Osteoblast (primary cell): ENCODE data around the gene INAFM2. TPM values are rescaled to one million over a fixed set of nuclear protein-coding genes. Genes with fewer than 3 reads are reported as not detected.

Experiments used
- DNase-seq: peaks from one replicate; pipeline ENCODE4 v3.0.0; 2011; ENCODE audit warnings: low spot score, mixed read lengths; ENCODE audit not compliant: insufficient read length; ENCODE audit errors: missing footprints
- H2AFZ ChIP-seq: 2 replicates; pipeline ENCODE4 v1.6.0; 2011; ENCODE audit warnings: mild to moderate bottlenecking, low read length
- H3K27ac ChIP-seq: 2 replicates; pipeline ENCODE4 v1.5.1; 2011; ENCODE audit warnings: mild to moderate bottlenecking, low read depth, low read length, moderate library complexity
- H3K27me3 ChIP-seq: 2 replicates; pipeline ENCODE4 v1.6.0; 2012; ENCODE audit warnings: mild to moderate bottlenecking, control low read depth, inconsistent platforms, low read length, moderate library complexity; ENCODE audit not compliant: insufficient read depth
- H3K36me3 ChIP-seq: 2 replicates; pipeline ENCODE4 v1.5.1; 2011; ENCODE audit warnings: mild to moderate bottlenecking, low read length, control low read depth, moderate library complexity; ENCODE audit not compliant: insufficient read depth
- H3K4me1 ChIP-seq: 2 replicates; pipeline ENCODE4 v1.5.1; 2011; ENCODE audit warnings: mild to moderate bottlenecking, low read length, control low read depth, moderate library complexity; ENCODE audit not compliant: insufficient read depth
- H3K4me2 ChIP-seq: 2 replicates; pipeline ENCODE4 v1.6.0; 2011; ENCODE audit warnings: mild to moderate bottlenecking, low read length; ENCODE audit not compliant: insufficient read depth
- H3K4me3 ChIP-seq: fragments of 200-600 bp; sonication (generic); 3 replicates; pipeline ENCODE4 v1.5.1; 2012; ENCODE audit warnings: mild to moderate bottlenecking, low read length, inconsistent platforms; ENCODE audit not compliant: insufficient read depth
- H3K79me2 ChIP-seq: 2 replicates; pipeline ENCODE4 v1.6.0; 2012; ENCODE audit warnings: mild to moderate bottlenecking, low read length, control low read depth, inconsistent platforms; ENCODE audit not compliant: insufficient read depth
- H3K9me3 ChIP-seq: 2 replicates; pipeline ENCODE4 v1.5.1; 2011; ENCODE audit warnings: low read depth, low read length, control low read depth
- H4K20me1 ChIP-seq: 2 replicates; pipeline ENCODE4 v1.6.0; 2012; ENCODE audit warnings: mild to moderate bottlenecking, low read length, control low read depth; ENCODE audit not compliant: insufficient read depth
- CTCF ChIP-seq: IDR thresholded peaks from 2 replicates; pipeline ENCODE4 v1.5.1; 2011; ENCODE audit warnings: mild to moderate bottlenecking, low read depth, low read length, moderate library complexity; ENCODE audit errors: extremely low read depth
- total RNA-seq: library from RNA; depleted of rRNA; stranded (reverse); fragments of >200 nt; gene quantifications from 2 replicates; pipeline ENCODE4 v1.2.3, GENCODE V29; 2012

The INAFM2 gene
- total RNA-seq, 1 donor: 17.7 TPM

GRCh38 chr15:40358471-40359353 lies 35.2 kb downstream of the INAFM2 start:
- TF ChIP-seq CTCF: no peak
- Histone ChIP-seq H3K79me2 (no peaks in the 10 kb centered on the region), H3K4me1 (peaks cover 12% of the 10 kb centered on the region), H2AFZ (no peak overlapping the region), H3K27me3 (peaks cover 17% of the 10 kb centered on the region), H3K4me2 (peak overlapping the region; percentile 75), H4K20me1 (no peaks in the 10 kb centered on the region), H3K4me3 (peak overlapping the region; percentile 60), H3K36me3 (no peaks in the 10 kb centered on the region), H3K9me3 (no peaks in the 10 kb centered on the region), H3K27ac (no peak overlapping the region)
- DNase-seq: peak; percentile 74

GRCh38 chr15:40360015-40360414 lies 36.5 kb downstream of the INAFM2 start:
- Histone ChIP-seq H3K4me3 (no peak overlapping the region), H3K4me1 (peaks cover 4% of the 10 kb centered on the region), H3K79me2 (no peaks in the 10 kb centered on the region), H2AFZ (no peak overlapping the region), H3K36me3 (no peaks in the 10 kb centered on the region), H3K4me2 (no peak overlapping the region), H3K27me3 (peaks cover 19% of the 10 kb centered on the region), H3K27ac (no peak overlapping the region), H4K20me1 (no peaks in the 10 kb centered on the region), H3K9me3 (no peaks in the 10 kb centered on the region)
- DNase-seq: no peak
- no peak for TF ChIP-seq CTCF

- Histone ChIP-seq H3K36me3 (no peaks in the 10 kb centered on the region), H3K27ac (no peak overlapping the region), H3K9me3 (no peaks in the 10 kb centered on the region), H4K20me1 (no peaks in the 10 kb centered on the region), H3K4me3 (no peak overlapping the region), H3K27me3 (peaks cover 19% of the 10 kb centered on the region), H3K79me2 (no peaks in the 10 kb centered on the region), H2AFZ (no peak overlapping the region), H3K4me2 (no peak overlapping the region), H3K4me1 (peaks cover 4% of the 10 kb centered on the region)
- TF ChIP-seq CTCF: no peak
- peak; percentile 77 for DNase-seq
Observed at GRCh38 chr15:40361640-40362039, 38.1 kb downstream of the INAFM2 start.

GRCh38 chr15:40363611-40364010 lies 40.1 kb downstream of the INAFM2 start:
- DNase-seq: peak; percentile 71
- no peak overlapping the region for H3K4me3 ChIP-seq
- no peak overlapping the region for H3K27ac ChIP-seq
- H4K20me1 ChIP-seq: no peaks in the 10 kb centered on the region
- H3K9me3 ChIP-seq: no peaks in the 10 kb centered on the region
- TF ChIP-seq CTCF: no peak
- peaks cover 4% of the 10 kb centered on the region for H3K4me1 ChIP-seq
- H2AFZ ChIP-seq: no peak overlapping the region
- no peak overlapping the region for H3K4me2 ChIP-seq
- no peaks in the 10 kb centered on the region for H3K36me3 ChIP-seq
- no peaks in the 10 kb centered on the region for H3K79me2 ChIP-seq
- peaks cover 18% of the 10 kb centered on the region for H3K27me3 ChIP-seq
